ENCODE results near the gene MYO5A. TPM values are rescaled to one million over a fixed set of nuclear protein-coding genes. Genes with fewer than 3 reads are reported as not detected.

Gene MYO5A
- polyA plus RNA-seq, 1 donor (not counting 4 experiments of a cell fraction or from before 2014, with no cell fraction given) = 53.8 TPM

GRCh38 chr15:52520421-52520820, 8.3 kb downstream of the MYO5A start:
- TF ChIP-seq CTCF (optimal IDR thresholded peaks at IDR 0.05 in 1 of 3, IDR thresholded peaks at IDR 0.05 in 1 of 3, conservative IDR thresholded peaks at IDR 0.05 in 1 of 3; ENCODE audit: extremely low read depth in 1 of 3, insufficient read depth in 2 of 3, low read length in 3 of 3) = no peak
- TF ChIP-seq EZH2 (IDR thresholded peaks at IDR 0.05; ENCODE audit: low read length) = no peak
- no peak overlapping the region for H3K9ac ChIP-seq (ENCODE audit: control insufficient read depth, extremely low read depth, insufficient read depth, low read length)
- dilution Hi-C loops (cut with MboI; ENCODE audit: extremely low pct_ligation_motif_present, low sequenced_read_pairs) = no loop called here
- H3K27me3 ChIP-seq (ENCODE audit: control insufficient read depth, extremely low read depth, insufficient read depth, low read length) = no peaks in the 10 kb centered on the region
- no peak for DNase-seq (ENCODE audit: low read depth, low spot score)
- FAIRE-seq = no peak
- H3K36me3 ChIP-seq (ENCODE audit: control insufficient read depth in 2 of 2, extremely low read depth in 1 of 2, insufficient read depth in 2 of 2, low read length in 2 of 2) = peaks cover 0 to 4% of the 10 kb centered on the region in 2 experiments
- no peaks in the 10 kb centered on the region for H4K20me1 ChIP-seq (ENCODE audit: control insufficient read depth, extremely low read depth, insufficient read depth, low read length)
- H2AFZ ChIP-seq (ENCODE audit: control insufficient read depth, low read length) = no peak overlapping the region
- H3K79me2 ChIP-seq (ENCODE audit: control insufficient read depth, insufficient read depth, low read length) = peaks cover 81% of the 10 kb centered on the region
- no peaks in the 10 kb centered on the region for H3K9me3 ChIP-seq (ENCODE audit: control insufficient read depth, low read depth, low read length)
- no peak overlapping the region for H3K4me3 ChIP-seq (ENCODE audit: control insufficient read depth in 2 of 3, extremely low read depth in 1 of 3, insufficient read depth in 2 of 3, low read depth in 1 of 3, low read length in 3 of 3)
- no peak overlapping the region for H3K27ac ChIP-seq (ENCODE audit: control insufficient read depth, insufficient read depth, low read length)
- H3K4me1 ChIP-seq (ENCODE audit: control insufficient read depth, extremely low read depth, insufficient read depth, low read length) = peaks cover 41% of the 10 kb centered on the region
- no peaks in the 10 kb centered on the region for H3K9me1 ChIP-seq (ENCODE audit: control insufficient read depth, extremely low read depth, insufficient read depth, low read length)
- no peak overlapping the region for H3K4me2 ChIP-seq (ENCODE audit: control insufficient read depth, extremely low read depth, insufficient read depth, low read depth, low read length)

GRCh38 chr15:52518487-52519371, 10.0 kb downstream of the MYO5A start:
- Histone ChIP-seq H3K9me1 (ENCODE audit: control insufficient read depth, extremely low read depth, insufficient read depth, low read length) (no peaks in the 10 kb centered on the region), H3K9ac (ENCODE audit: control insufficient read depth, extremely low read depth, insufficient read depth, low read length) (no peak overlapping the region)

More at GRCh38 chr15:52518487-52519371, 10.0 kb downstream of the MYO5A start:
- FAIRE-seq (no peak), DNase-seq (ENCODE audit: low read depth, low spot score) (no peak)
- peaks cover 0 to 4% of the 10 kb centered on the region in 2 experiments for H3K36me3 ChIP-seq (ENCODE audit: control insufficient read depth in 2 of 2, extremely low read depth in 1 of 2, insufficient read depth in 2 of 2, low read length in 2 of 2)
- no peak overlapping the region for H3K27ac ChIP-seq (ENCODE audit: control insufficient read depth, insufficient read depth, low read length)
- no peaks in the 10 kb centered on the region for H4K20me1 ChIP-seq (ENCODE audit: control insufficient read depth, extremely low read depth, insufficient read depth, low read length)
- dilution Hi-C loops (cut with MboI; ENCODE audit: extremely low pct_ligation_motif_present, low sequenced_read_pairs) = no loop called here
- H3K27me3 ChIP-seq (ENCODE audit: control insufficient read depth, extremely low read depth, insufficient read depth, low read length) = no peaks in the 10 kb centered on the region
- H3K4me1 ChIP-seq (ENCODE audit: control insufficient read depth, extremely low read depth, insufficient read depth, low read length) = peaks cover 39% of the 10 kb centered on the region
- no peak for TF ChIP-seq EZH2 (IDR thresholded peaks at IDR 0.05; ENCODE audit: low read length)
- TF ChIP-seq CTCF (optimal IDR thresholded peaks at IDR 0.05 in 1 of 3, IDR thresholded peaks at IDR 0.05 in 1 of 3, conservative IDR thresholded peaks at IDR 0.05 in 1 of 3; ENCODE audit: extremely low read depth in 1 of 3, insufficient read depth in 2 of 3, low read length in 3 of 3) = no peak
- H3K9me3 ChIP-seq (ENCODE audit: control insufficient read depth, low read depth, low read length) = no peaks in the 10 kb centered on the region
- no peak overlapping the region for H3K4me3 ChIP-seq (ENCODE audit: control insufficient read depth in 2 of 3, extremely low read depth in 1 of 3, insufficient read depth in 2 of 3, low read depth in 1 of 3, low read length in 3 of 3)
- no peak overlapping the region for H3K4me2 ChIP-seq (ENCODE audit: control insufficient read depth, extremely low read depth, insufficient read depth, low read depth, low read length)
- no peak overlapping the region for H2AFZ ChIP-seq (ENCODE audit: control insufficient read depth, low read length)
- H3K79me2 ChIP-seq (ENCODE audit: control insufficient read depth, insufficient read depth, low read length) = peaks cover 73% of the 10 kb centered on the region
